Raji (cell line): ENCODE results near the gene HAVCR2.

Experiments
- POLR2A ChIP-seq: IDR thresholded peaks from 2 replicates; pipeline ENCODE4 v1.6.1; 2011; ENCODE audit warnings: low read depth, low read length, control low read depth; ENCODE audit not compliant: insufficient read depth

HAVCR2 gene

DNA sequence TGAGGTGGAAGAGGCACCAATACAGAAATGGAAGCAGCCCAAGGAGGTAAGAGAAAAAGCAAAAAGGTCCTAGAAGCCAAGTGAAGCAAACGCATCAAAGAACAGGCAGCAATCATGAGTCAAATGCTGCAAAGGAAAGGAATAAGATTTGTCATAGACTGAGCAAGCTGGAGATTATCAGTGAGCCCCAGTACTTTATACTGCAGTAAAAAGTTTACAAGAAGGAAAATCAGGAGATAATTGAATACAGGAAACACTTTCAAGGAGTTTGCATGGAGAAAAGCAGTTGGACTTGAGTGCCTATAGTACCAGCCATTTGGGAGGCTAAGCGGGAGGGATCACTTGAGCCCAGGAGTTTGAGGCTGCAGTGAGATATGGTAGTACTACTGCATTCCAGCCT lies 42.8 kb downstream of the HAVCR2 start:
- no peak for TF ChIP-seq POLR2A

GRCh38 chr5:157063776-157064430 lies 44.9 kb downstream of the HAVCR2 start:
- no peak for TF ChIP-seq POLR2A

DNA sequence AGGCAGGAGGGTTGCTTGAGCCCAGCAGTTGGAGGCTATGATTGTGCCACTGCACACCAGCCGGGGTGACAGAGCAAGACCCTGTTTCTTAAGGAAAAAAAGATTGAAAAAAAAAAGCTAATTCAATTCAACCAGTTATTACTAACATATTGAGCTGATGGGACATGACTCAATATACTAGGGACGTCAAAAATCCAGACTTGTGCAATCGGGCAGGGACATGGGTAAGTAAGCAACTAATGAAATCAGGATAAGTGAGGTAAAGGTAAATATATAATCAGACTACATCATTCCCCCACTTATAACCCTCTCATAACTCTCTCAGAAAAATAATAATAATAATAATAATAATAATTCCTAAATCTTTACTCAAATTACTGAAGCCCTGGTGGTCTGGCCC lies 49.0 kb downstream of the HAVCR2 start:
- TF ChIP-seq POLR2A = no peak

DNA sequence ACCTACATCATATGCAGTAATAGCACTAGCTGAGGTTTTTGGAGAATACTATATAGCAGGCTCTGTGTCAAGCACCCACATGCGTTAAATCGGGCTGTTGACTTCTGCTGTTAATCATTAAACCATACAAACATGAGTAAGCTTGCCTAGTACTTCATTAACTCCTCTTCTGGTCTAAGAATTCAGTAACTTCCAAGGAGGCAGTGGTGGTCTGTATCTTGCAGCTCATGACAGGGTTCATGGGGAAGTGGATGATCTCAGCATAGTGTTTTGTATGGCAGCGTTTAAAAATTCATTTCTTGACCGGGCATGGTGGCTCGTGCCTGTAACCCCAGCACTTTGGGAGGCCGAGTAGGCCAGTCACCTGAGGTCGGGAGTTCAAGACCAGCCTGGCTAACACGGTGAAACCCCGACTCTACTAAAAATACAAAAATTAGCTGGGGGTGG lies 49.7 kb downstream of the HAVCR2 start, which contains the start of gene HAVCR1:
TSS of gene HAVCR1 (minus strand) at position 24 of the 447 bp plus-strand sequence. CDS start 1,173 bp downstream, outside the sequence.
- no peak for TF ChIP-seq POLR2A

GRCh38 chr5:157057459-157058370 lies 51.1 kb downstream of the HAVCR2 start:
- no peak for TF ChIP-seq POLR2A

DNA sequence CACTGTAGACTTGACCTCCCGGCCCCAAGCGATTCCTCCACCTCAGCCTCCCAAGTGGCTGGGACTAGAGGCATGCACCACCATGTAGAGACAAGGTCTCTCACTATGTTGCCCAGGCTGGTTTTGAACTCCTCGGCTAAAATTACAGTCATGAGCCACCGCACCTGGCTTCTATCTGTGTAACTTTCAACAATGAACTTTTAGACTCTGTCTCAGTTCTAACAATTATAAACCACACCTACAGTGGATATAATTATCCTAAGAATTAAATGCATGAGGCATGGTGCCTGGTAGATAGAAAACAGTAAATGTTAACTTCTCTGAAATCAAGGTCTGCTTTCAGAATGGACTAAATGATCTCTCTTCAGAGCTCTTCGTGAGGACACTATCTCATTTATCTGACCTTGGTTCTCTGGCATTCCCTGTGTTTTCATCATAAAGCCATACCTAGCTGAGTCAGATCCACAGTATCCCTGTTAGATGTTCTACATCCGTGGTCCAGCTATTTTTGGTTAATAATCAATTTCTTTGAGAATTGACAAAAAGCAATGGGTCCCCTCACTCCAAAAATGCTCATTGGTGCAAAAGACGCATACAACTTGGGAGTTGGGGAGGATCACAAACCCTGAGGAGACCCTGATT lies 57.1 kb downstream of the HAVCR2 start:
- no peak for TF ChIP-seq POLR2A

DNA sequence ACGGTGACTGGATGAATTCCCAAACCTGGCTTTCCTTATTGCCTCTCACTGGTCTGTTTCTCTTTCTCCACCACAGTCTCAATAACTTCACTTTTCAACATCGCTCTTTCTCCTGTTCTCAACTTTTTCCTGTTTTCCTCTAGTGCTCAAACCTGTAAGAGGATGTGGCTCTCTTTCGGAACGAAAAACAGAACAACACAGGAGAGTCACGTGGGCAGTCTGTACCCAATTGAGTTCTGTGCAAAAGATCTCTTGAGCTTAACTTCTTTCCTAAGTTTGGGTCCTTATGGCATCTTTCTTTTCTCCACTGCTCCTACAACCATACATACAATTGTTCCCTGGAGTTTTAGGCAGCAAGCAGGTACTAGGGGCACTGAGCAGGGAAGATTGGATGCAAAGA lies 58.8 kb downstream of the HAVCR2 start:
- TF ChIP-seq POLR2A = no peak

DNA sequence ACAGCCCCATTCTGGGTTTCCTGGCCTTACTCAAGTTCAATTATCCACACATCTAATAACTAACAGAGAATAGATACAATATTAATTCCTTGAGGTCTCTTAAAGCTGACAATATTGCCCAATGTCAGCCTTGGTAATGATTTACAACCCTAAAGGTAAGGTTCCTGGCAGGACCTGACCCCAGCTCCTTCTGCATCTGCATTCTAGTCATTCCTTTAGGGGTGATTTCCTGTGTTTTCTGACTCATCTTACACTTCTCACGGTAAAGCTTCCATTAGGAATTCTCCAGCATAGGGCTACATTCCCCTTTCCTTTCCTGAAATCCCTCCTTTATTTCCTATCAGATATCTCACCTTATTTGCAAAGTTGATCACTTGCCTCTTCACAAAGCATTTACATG lies 59.2 kb downstream of the HAVCR2 start:
- TF ChIP-seq POLR2A = no peak

DNA sequence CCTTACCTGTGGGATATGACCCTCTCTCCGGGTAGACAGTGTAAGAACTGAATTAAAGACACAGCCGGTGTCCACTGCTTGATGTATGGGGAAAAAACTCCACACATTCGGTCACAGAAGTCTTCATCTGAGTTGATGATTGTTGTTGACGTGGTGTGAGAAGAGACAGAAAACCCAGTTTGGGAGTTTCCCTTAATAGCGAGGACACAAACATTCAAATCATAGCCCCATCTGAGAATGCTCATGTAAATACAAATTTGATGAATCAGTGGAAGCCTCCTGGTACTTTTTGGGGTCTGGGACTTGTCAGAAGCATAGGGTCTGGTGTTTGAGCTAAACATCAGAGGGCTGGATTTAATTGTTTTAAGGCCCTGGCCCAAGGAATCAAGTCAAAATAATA lies 60.9 kb downstream of the HAVCR2 start:
- no peak for TF ChIP-seq POLR2A

GRCh38 chr5:157046041-157046440 lies 62.8 kb downstream of the HAVCR2 start:
- TF ChIP-seq POLR2A = no peak

GRCh38 chr5:157045601-157046000 lies 63.2 kb downstream of the HAVCR2 start:
- TF ChIP-seq POLR2A = no peak

GRCh38 chr5:157038568-157039187 lies 70.2 kb downstream of the HAVCR2 start:
- no peak for TF ChIP-seq POLR2A
